Measurements from ENCODE around the gene BICD1.
A peak's percentile ranks its signal among the peaks of the same experiment; 100 is the strongest.
"Not testable (repeated sequence)": the region's sequence is repeated elsewhere in the genome, so short reads cannot be mapped to it uniquely, and the experiment has no call there.

BICD1 gene

DNA sequence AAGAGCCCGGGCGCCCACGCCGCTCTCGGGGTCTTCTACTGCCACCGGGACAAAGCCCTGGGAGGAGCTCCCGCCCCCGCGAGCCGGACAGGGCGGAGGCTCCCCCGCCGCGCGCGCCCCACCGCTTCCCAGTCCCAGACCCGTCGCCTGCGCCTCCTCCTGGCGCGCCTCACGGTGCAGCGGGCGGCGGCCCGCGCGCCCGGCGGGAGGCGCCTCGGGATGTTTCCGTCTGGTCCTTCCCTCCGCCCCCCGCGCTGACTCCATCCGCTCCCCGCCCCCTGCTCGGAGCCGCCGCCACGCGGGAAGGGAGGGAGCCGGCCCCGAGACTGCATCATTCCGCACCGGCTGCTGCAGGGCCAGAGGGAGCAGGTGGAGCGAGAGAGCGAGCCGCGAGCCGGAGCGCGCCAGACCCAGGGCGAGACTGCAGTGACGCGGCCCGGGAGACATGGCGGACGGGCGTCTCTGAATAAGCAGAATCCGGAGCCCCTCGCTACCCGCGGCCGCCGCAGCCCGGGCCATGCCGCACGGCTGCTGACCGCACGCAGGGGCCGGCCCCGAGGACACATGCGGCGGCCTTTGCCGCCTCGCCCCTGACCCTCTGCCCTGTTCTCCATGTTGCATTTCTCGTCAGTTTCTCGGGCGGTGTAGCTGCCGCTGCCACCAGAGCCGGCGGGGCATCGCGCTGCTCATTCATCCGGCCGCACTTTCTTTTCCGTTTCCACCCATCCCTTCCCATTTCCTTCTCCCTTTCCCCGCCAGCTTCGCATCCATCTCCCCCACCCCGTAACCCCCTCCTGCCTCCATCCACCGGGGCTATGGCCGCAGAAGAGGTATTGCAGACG lies at the start of gene BICD1:
Gene BICD1 (plus strand): TSS at position 331 of the 842 bp plus-strand sequence. CDS start 485 bp downstream, at position 816.
- peak; percentile 62 to 67 for DNase-seq

DNA sequence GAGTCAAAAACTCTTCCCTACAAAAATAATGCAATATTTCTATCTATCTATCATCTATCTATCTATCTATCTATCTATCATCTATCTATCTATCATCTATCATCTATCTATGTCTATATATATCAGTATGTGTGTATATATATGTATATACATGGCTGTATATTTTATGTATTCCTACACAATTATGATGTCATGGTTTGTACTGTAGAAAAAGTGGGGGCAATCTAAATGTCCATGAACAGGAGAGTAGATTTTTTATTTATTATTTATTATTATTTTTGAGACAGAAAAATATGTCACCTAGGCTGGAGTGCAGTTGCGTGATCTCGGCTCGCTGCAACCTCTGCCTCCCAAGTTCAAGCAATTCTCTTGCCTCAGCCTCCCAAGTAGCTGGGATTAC lies 45.6 kb upstream of the BICD1 start:
- DNase-seq: no peak

- DNase-seq: peak; percentile 5 to 9
Measured at GRCh38 chr12:32062881-32063280, 43.8 kb upstream of the BICD1 start.

GRCh38 chr12:32063796-32064195 lies 42.9 kb upstream of the BICD1 start:
- DNase-seq: no peak

DNA sequence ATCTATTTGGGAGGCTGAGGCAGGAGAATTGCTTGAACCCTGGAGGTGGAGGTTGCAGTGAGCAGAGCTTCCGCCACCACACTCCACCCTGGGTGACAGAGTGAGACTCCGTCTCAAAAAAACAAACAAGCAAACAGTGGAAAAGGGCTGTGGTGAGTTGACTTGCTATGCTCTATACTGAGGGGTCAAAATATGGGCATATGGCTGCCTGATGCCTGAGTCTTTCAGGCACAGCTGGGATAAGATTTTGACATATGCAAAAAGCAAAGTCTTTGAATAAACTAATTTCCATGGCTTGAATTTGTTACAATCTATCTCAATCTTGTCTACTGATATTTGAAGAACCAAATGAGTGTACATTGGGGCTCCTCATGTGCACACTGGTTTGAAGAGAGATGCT lies 40.4 kb upstream of the BICD1 start:
- no peak for DNase-seq

GRCh38 chr12:32069071-32069470 lies 37.6 kb upstream of the BICD1 start:
- DNase-seq: no peak

DNA sequence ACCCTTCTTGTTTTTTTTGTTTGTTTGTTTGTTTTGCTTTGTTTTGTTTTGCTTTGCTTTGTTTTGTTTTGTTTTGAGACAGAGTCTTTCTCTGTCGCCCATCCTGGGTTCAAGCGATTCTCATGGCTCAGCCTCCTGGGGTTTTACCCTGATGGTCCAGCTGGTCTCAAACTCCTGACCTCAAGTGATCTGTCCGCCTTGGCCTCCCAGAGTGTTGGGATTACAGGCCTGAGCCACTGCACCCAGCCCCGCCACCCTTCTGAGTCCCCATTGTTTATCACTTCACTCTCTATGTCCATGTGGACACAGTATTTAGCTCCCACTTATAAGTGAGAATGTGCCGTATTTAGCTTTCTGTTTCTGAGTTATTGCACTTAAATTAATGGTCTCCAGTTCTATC lies 36.9 kb upstream of the BICD1 start:
- DNase-seq: no peak

DNA sequence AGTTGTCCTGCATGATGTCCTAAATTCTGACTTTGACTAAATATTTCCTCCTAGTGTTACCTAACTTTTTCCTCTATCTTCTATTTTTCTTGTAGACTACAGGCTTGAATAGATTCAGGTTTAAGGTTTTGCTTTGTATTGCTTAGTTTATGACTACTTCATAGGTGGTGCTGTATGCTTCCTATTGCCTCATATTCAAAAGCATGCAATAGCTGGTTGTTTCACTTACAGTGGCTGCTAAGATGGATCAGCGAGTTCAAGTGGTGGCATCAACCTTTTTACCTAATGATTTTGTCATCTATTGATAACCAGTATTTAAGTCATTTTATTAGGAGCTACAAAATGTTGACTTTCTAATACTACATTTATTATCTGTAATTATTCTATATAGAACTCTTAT lies 36.3 kb upstream of the BICD1 start:
- no peak for DNase-seq

GRCh38 chr12:32072102-32072501 lies 34.5 kb upstream of the BICD1 start:
- no peak for DNase-seq

DNA sequence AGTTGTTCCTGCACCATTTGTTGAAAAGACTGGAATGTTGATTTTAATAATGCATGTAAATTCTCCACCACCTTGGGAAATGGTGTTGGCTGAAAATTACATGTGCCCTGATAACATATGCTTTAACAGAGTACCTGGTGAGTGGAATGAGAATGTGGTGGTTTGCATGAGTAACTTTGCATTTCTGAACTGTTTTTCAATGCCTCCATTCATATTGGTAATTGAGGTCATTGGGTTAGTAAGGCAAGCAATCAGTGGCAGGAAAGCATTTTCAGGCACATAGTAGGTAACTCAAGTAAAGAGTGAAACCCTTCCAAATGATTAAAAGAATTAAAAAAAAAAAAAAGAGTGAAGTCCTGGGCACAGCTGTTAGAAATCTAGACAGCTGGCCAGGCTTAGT lies 32.2 kb upstream of the BICD1 start:
- DNase-seq: no peak

- no peak for DNase-seq
Measured at GRCh38 chr12:32076941-32077340, 29.7 kb upstream of the BICD1 start.

DNA sequence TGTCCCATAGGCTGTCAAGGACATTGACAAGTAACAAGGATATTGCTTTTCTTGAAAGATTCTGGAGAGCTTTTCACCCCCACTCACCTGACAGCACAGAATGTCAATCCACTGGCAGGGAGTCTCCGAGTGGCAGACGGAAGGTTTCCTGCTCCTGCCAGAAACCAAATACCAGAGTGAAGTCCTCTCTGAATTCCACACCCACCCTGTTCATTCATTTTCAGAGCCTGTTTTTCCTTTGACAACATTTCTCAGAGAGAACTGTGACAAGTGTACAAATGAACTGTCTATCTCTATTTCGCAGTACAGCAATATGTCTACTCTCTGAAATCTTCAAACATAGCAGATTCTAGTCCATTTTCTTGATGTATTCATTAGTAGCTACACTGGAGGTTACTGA lies 26.2 kb upstream of the BICD1 start:
- DNase-seq: no peak

DNA sequence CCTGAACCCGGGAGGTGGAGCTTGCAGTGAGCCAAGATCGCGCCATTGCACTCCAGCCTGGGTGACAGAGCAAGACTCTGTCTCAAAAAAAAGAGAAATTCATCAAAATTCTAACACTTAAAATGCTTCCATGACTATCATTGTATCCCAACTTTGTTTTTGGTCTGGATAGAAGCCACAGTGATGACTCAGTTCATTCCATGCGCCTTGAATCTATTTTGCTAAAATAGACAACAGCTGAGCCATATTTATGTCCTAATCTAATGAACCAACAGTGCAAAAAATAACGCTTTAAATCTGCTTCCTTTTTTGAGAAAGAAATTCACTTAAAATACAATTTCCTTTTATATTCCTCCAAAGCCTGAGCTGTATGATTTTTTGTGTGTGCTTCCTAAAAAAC lies 23.2 kb upstream of the BICD1 start:
- DNase-seq: no peak

- DNase-seq: no peak
Measured at GRCh38 chr12:32084017-32084688, 22.5 kb upstream of the BICD1 start.

GRCh38 chr12:32084753-32085152 lies 21.9 kb upstream of the BICD1 start:
- no peak for DNase-seq

DNA sequence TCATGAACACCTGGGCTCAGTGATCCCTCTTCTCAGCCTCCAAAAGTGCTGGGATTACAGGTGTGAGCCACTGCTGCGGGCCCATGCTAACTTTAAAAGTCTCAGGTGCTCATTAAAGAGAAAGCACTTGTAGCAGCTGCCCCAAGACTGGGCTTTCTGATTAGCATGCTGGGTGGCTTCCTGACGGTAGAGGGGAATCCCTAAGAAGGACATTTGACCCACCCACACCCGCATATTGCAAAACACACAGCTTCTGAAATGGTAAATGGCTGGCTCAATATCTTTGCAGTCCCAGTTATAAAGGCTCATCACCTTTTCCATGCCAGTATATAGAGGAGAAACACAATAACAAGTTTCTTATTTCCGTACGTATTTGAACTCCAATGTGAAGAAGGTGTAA lies 19.3 kb upstream of the BICD1 start:
- DNase-seq: no peak

GRCh38 chr12:32089156-32089555 lies 17.5 kb upstream of the BICD1 start:
- DNase-seq: no peak

GRCh38 chr12:32089586-32089985 lies 17.1 kb upstream of the BICD1 start:
- no peak for DNase-seq

DNA sequence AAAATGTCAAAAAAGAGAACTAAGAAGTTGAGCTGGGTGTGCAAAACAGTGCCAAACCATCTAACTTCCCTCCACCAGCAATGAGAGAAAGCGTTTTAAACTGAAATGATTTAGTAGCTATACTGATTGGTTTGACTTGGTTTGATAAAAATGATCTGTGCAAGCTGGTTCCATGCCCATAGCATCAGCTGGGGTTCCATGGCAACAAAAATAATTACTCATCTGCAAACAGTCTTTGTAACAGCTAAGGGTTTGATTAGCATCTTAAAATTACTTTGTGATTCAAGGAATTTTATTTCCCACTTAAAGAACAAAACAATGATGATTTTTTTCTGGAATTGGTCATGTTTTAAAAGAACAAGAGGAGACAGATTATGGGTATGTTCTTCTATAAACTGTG lies 15.0 kb upstream of the BICD1 start:
- no peak for DNase-seq

- DNase-seq: no peak
Measured at GRCh38 chr12:32098112-32098511, 8.5 kb upstream of the BICD1 start.

GRCh38 chr12:32099275-32099674 lies 7.4 kb upstream of the BICD1 start:
- not testable (repeated sequence) for DNase-seq

DNA sequence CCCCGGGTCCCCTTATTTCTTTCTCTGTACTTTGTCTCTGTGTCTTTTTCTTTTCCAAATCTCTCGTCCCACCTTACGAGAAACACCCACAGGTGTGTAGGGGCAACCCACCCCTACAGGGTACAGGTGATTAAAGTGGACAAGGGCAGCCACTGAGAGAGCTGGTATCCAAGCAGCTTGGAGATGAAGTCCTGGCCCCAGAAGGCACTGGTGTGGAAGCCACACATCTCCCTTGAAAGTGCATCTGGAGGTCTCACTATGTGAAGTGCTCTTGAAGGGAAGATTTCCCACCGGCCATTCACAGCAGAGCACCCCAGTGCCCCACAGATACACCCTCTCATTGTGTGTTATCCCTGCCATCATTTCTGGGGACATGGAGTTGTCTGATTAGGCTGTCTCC lies 6.3 kb upstream of the BICD1 start:
- no peak for DNase-seq

- no peak for DNase-seq
Measured at GRCh38 chr12:32100888-32101287, 5.8 kb upstream of the BICD1 start.

GRCh38 chr12:32102234-32102633 lies 4.4 kb upstream of the BICD1 start:
- no peak for DNase-seq

All from Kasumi-1 (cell line).